Measurements from ENCODE around the gene JUNB.

The JUNB gene

DNA sequence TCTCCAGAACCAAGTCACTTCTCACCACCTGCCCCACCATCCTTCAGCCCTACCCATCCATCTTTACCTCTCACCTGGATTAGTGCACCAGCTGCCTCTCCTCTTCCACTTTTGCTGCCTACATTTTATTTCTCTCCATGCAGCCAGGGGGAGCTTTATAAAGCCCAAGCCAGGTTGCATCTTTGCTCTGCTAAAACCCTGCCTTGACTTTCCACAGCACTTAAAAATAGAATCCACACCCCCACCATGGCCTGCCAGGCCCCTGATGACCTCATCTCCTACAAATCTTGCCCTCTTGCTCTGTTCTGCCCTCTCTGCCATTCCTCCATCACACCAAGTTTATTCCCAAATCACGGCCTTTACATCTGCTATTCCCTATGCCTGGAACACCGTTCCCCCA is 17.7 kb upstream of the JUNB start:
- no peak; the same call in 2 of the 3 replicates for ATAC-seq
- TF ChIP-seq SNAI2 (CRISPR knock-in tag; IDR thresholded peaks at IDR 0.05), result no peak
- TF ChIP-seq BACH2 (CRISPR knock-in tag; IDR thresholded peaks at IDR 0.05; ENCODE audit: borderline replicate concordance), result no peak
- TF ChIP-seq ZFP30 (CRISPR knock-in tag; IDR thresholded peaks at IDR 0.05), result no peak
- TF ChIP-seq PPARA (CRISPR knock-in tag; IDR thresholded peaks at IDR 0.05; ENCODE audit: borderline replicate concordance), result no peak
- TF ChIP-seq ZNF565 (CRISPR knock-in tag; conservative IDR thresholded peaks at IDR 0.05; ENCODE audit: low read depth), result no peak
- TF ChIP-seq, protein P1, sequence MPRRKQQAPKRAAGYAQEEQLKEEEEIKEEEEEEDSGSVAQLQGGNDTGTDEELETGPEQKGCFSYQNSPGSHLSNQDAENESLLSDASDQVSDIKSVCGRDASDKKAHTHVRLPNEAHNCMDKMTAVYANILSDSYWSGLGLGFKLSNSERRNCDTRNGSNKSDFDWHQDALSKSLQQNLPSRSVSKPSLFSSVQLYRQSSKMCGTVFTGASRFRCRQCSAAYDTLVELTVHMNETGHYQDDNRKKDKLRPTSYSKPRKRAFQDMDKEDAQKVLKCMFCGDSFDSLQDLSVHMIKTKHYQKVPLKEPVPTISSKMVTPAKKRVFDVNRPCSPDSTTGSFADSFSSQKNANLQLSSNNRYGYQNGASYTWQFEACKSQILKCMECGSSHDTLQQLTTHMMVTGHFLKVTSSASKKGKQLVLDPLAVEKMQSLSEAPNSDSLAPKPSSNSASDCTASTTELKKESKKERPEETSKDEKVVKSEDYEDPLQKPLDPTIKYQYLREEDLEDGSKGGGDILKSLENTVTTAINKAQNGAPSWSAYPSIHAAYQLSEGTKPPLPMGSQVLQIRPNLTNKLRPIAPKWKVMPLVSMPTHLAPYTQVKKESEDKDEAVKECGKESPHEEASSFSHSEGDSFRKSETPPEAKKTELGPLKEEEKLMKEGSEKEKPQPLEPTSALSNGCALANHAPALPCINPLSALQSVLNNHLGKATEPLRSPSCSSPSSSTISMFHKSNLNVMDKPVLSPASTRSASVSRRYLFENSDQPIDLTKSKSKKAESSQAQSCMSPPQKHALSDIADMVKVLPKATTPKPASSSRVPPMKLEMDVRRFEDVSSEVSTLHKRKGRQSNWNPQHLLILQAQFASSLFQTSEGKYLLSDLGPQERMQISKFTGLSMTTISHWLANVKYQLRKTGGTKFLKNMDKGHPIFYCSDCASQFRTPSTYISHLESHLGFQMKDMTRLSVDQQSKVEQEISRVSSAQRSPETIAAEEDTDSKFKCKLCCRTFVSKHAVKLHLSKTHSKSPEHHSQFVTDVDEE (CRISPR knock-in tag; IDR thresholded peaks at IDR 0.05), result no peak
- TF ChIP-seq, protein P2, sequence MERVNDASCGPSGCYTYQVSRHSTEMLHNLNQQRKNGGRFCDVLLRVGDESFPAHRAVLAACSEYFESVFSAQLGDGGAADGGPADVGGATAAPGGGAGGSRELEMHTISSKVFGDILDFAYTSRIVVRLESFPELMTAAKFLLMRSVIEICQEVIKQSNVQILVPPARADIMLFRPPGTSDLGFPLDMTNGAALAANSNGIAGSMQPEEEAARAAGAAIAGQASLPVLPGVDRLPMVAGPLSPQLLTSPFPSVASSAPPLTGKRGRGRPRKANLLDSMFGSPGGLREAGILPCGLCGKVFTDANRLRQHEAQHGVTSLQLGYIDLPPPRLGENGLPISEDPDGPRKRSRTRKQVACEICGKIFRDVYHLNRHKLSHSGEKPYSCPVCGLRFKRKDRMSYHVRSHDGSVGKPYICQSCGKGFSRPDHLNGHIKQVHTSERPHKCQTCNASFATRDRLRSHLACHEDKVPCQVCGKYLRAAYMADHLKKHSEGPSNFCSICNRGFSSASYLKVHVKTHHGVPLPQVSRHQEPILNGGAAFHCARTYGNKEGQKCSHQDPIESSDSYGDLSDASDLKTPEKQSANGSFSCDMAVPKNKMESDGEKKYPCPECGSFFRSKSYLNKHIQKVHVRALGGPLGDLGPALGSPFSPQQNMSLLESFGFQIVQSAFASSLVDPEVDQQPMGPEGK (CRISPR knock-in tag; IDR thresholded peaks at IDR 0.05; ENCODE audit: borderline replicate concordance), result no peak
- TF ChIP-seq, protein P3, sequence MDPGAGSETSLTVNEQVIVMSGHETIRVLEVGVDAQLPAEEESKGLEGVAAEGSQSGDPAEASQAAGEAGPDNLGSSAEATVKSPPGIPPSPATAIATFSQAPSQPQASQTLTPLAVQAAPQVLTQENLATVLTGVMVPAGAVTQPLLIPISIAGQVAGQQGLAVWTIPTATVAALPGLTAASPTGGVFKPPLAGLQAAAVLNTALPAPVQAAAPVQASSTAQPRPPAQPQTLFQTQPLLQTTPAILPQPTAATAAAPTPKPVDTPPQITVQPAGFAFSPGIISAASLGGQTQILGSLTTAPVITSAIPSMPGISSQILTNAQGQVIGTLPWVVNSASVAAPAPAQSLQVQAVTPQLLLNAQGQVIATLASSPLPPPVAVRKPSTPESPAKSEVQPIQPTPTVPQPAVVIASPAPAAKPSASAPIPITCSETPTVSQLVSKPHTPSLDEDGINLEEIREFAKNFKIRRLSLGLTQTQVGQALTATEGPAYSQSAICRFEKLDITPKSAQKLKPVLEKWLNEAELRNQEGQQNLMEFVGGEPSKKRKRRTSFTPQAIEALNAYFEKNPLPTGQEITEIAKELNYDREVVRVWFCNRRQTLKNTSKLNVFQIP (CRISPR knock-in tag; IDR thresholded peaks at IDR 0.05; ENCODE audit: borderline replicate concordance, low read depth), result no peak
- TF ChIP-seq ZFP3 (CRISPR knock-in tag; IDR thresholded peaks at IDR 0.05), result no peak
- TF ChIP-seq OSR1 (CRISPR knock-in tag; IDR thresholded peaks at IDR 0.05), result no peak
- TF ChIP-seq RARB (CRISPR knock-in tag; IDR thresholded peaks at IDR 0.05), result no peak
- TF ChIP-seq TCF4 (CRISPR knock-in tag; IDR thresholded peaks at IDR 0.05; ENCODE audit: borderline replicate concordance), result no peak
- TF ChIP-seq TOX (CRISPR knock-in tag; IDR thresholded peaks at IDR 0.05; ENCODE audit: borderline replicate concordance), result no peak
- no peak for TF ChIP-seq ISL1 (CRISPR knock-in tag; IDR thresholded peaks at IDR 0.05)
- TF ChIP-seq CSDC2 (CRISPR knock-in tag; IDR thresholded peaks at IDR 0.05), result no peak
- no peak for TF ChIP-seq GLIS3 (CRISPR knock-in tag; IDR thresholded peaks at IDR 0.05)
- TF ChIP-seq, protein P4, sequence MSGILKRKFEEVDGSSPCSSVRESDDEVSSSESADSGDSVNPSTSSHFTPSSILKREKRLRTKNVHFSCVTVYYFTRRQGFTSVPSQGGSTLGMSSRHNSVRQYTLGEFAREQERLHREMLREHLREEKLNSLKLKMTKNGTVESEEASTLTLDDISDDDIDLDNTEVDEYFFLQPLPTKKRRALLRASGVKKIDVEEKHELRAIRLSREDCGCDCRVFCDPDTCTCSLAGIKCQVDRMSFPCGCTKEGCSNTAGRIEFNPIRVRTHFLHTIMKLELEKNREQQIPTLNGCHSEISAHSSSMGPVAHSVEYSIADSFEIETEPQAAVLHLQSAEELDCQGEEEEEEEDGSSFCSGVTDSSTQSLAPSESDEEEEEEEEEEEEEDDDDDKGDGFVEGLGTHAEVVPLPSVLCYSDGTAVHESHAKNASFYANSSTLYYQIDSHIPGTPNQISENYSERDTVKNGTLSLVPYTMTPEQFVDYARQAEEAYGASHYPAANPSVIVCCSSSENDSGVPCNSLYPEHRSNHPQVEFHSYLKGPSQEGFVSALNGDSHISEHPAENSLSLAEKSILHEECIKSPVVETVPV (CRISPR knock-in tag; IDR thresholded peaks at IDR 0.05), result no peak
- TF ChIP-seq ZNF70 (CRISPR knock-in tag; IDR thresholded peaks at IDR 0.05), result no peak

DNA sequence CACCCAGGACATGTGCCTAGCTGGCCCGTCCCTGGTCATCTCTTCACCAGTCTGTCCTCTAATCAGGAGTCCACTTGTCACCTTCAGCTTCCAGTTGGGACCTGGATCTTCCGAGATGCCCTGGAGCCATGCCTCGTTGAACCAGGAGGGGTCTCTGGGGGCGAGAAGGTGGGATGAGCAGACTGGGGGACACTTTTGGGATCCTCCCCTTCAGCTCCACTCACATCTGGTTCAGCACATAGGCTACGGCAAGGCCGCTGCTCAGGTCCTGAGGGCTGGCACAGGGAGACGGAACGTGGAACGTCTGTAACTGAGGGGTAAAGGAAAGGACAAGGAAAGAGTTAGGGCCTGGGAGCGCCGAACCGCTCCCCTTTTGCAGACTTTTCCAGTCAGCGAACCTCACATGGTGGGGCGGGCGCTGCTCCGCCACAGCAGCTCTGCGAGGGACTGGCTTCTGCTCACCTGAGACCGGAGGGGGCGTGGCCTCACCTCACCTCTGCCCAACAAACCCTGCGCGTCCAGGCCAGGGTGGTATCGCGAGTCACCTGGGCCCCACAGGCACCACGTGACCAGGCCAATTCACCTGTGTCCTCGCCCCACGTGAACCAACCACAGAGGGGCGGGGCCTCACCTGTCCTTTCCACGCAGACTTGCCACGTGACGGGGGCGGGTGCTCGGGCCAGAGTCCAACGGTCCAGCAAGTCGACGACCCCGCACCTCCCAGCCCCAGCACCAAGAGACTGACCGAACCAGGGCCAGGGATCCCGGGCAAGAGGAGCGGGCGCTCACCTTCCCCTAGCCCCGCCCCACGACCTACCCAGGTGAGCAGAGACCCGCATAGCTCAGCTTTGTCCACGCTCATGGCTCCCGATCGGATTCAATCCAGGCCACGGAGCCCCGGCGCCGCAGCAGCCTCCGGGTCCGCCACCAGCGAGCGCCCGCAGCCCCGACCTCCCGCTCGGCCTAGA is 16.4 kb upstream of the JUNB start, which contains the start of gene HOOK2:
Gene HOOK2 (minus strand): TSS at position 965 of the 968 bp plus-strand sequence. CDS start 103 bp downstream, at position 862.
- TF ChIP-seq, protein P4 (CRISPR knock-in tag; IDR thresholded peaks at IDR 0.05), result no peak
- no peak for TF ChIP-seq PPARA (CRISPR knock-in tag; IDR thresholded peaks at IDR 0.05; ENCODE audit: borderline replicate concordance)
- TF ChIP-seq OSR1 (CRISPR knock-in tag; IDR thresholded peaks at IDR 0.05), result no peak
- TF ChIP-seq ZNF565 (CRISPR knock-in tag; conservative IDR thresholded peaks at IDR 0.05; ENCODE audit: low read depth), result no peak
- TF ChIP-seq ARNTL (CRISPR knock-in tag; IDR thresholded peaks at IDR 0.05; ENCODE audit: borderline replicate concordance, low read depth), result no peak
- no peak for TF ChIP-seq TOX (CRISPR knock-in tag; IDR thresholded peaks at IDR 0.05; ENCODE audit: borderline replicate concordance)
- TF ChIP-seq ISL1 (CRISPR knock-in tag; IDR thresholded peaks at IDR 0.05), result no peak
- no peak for TF ChIP-seq RARB (CRISPR knock-in tag; IDR thresholded peaks at IDR 0.05)
- TF ChIP-seq ESRRG (CRISPR knock-in tag; IDR thresholded peaks at IDR 0.05), result no peak
- TF ChIP-seq SNAI2 (CRISPR knock-in tag; IDR thresholded peaks at IDR 0.05), result no peak
- no peak for TF ChIP-seq ZFP3 (CRISPR knock-in tag; IDR thresholded peaks at IDR 0.05)
- no peak for TF ChIP-seq GLIS3 (CRISPR knock-in tag; IDR thresholded peaks at IDR 0.05)
- no peak for TF ChIP-seq ZNF8 (CRISPR knock-in tag; IDR thresholded peaks at IDR 0.05)
- no peak for TF ChIP-seq ZNF70 (CRISPR knock-in tag; IDR thresholded peaks at IDR 0.05)
- no peak for TF ChIP-seq ZC3H10 (CRISPR knock-in tag; IDR thresholded peaks at IDR 0.05)
- TF ChIP-seq CSDC2 (CRISPR knock-in tag; IDR thresholded peaks at IDR 0.05), result no peak
- TF ChIP-seq, protein P1 (CRISPR knock-in tag; IDR thresholded peaks at IDR 0.05), result no peak
- TF ChIP-seq, protein P3 (CRISPR knock-in tag; IDR thresholded peaks at IDR 0.05; ENCODE audit: borderline replicate concordance, low read depth), result no peak
- no peak for TF ChIP-seq ZFP30 (CRISPR knock-in tag; IDR thresholded peaks at IDR 0.05)
- no peak for ATAC-seq
